ENCODE measurements around the gene AGPAT3. TPM values are rescaled to one million over a fixed set of nuclear protein-coding genes. Genes with fewer than 3 reads are reported as not detected.

AGPAT3 gene
- total RNA-seq, 4 donors from 2014 or later: 31.7 to 35.7 (median 33.0) TPM

- WGBS, 2 donors: 77 to 79% methylated on average over 10 of the region's 10 CpGs
- H3K27ac ChIP-seq: no peak overlapping the region
- TF ChIP-seq CTCF (IDR thresholded peaks at IDR 0.05) (no peak), POLR2A (IDR thresholded peaks at IDR 0.05) (no peak)
Observed at GRCh38 chr21:44018813-44019567, 154.0 kb downstream of the AGPAT3 start.

GRCh38 chr21:44019568-44019958, 154.5 kb downstream of the AGPAT3 start:
- DNase-seq: no peak
- peaks cover 2 to 73% (median 5%) of the 10 kb centered on the region in 3 donors for H3K4me1 ChIP-seq
- H3K4me3 ChIP-seq: no peak overlapping the region
- no peak for TF ChIP-seq POLR2A (IDR thresholded peaks at IDR 0.05)
- no peak for TF ChIP-seq CTCF (IDR thresholded peaks at IDR 0.05)
- intact Hi-C loops (cut with DNase I): loop anchor here (5.0 kb wide), 1 partner anchor 33 kb away; no protein-coding TSS in a partner anchor
- H3K9me3 ChIP-seq: no peaks in the 10 kb centered on the region
- no peaks in the 10 kb centered on the region for H3K36me3 ChIP-seq
- H3K27ac ChIP-seq: no peak overlapping the region
- H3K27me3 ChIP-seq: no peaks in the 10 kb centered on the region
- WGBS, 2 donors: 95 to 96% methylated on average over 4 to 8 of the region's 8 CpGs

More at GRCh38 chr21:44018813-44019567, 154.0 kb downstream of the AGPAT3 start:
- H3K27me3 ChIP-seq: no peaks in the 10 kb centered on the region
- H3K4me3 ChIP-seq: no peak overlapping the region
- H3K36me3 ChIP-seq: no peaks in the 10 kb centered on the region
- no peak for DNase-seq
- intact Hi-C loops (cut with DNase I): loop anchor here (5.0 kb wide), 1 partner anchor 33 kb away; no protein-coding TSS in a partner anchor
- peaks cover 8 to 73% (median 10%) of the 10 kb centered on the region in 3 donors for H3K4me1 ChIP-seq
- no peaks in the 10 kb centered on the region for H3K9me3 ChIP-seq

GRCh38 chr21:44020551-44020950, 155.5 kb downstream of the AGPAT3 start:
- no peak overlapping the region for H3K27ac ChIP-seq
- WGBS, 2 donors: 88 to 90% methylated on average over 4 of the region's 4 CpGs
- TF ChIP-seq CTCF (IDR thresholded peaks at IDR 0.05) (no peak), POLR2A (IDR thresholded peaks at IDR 0.05) (no peak)
- H3K36me3 ChIP-seq: no peaks in the 10 kb centered on the region
- DNase-seq: no peak
- no peaks in the 10 kb centered on the region for H3K27me3 ChIP-seq
- intact Hi-C loops (cut with DNase I): no loop called here
- no peaks in the 10 kb centered on the region for H3K9me3 ChIP-seq
- H3K4me3 ChIP-seq: no peak overlapping the region
- peaks cover 4 to 73% (median 10%) of the 10 kb centered on the region in 3 donors for H3K4me1 ChIP-seq

- H3K27ac ChIP-seq: no peak overlapping the region
- 80 to 85% methylated on average over 1 of the region's 1 CpG for WGBS, 2 donors
- no peaks in the 10 kb centered on the region for H3K9me3 ChIP-seq
- no peaks in the 10 kb centered on the region for H3K27me3 ChIP-seq
- TF ChIP-seq CTCF (IDR thresholded peaks at IDR 0.05) (no peak), POLR2A (IDR thresholded peaks at IDR 0.05) (no peak)
- no peak overlapping the region for H3K4me3 ChIP-seq
- H3K4me1 ChIP-seq: peaks cover 9 to 73% (median 15%) of the 10 kb centered on the region in 3 donors
- DNase-seq: no peak
- no peaks in the 10 kb centered on the region for H3K36me3 ChIP-seq
- intact Hi-C loops (cut with DNase I): no loop called here
Observed at GRCh38 chr21:44021064-44021463, 156.0 kb downstream of the AGPAT3 start.

GRCh38 chr21:44024257-44024656, 159.2 kb downstream of the AGPAT3 start:
- intact Hi-C loops (cut with DNase I): no loop called here
- 42 to 44% methylated on average over 1 of the region's 1 CpG for whole genome bisulfite sequencing, 2 donors
- H3K9me3 ChIP-seq: no peaks in the 10 kb centered on the region
- H3K27ac ChIP-seq: no peak overlapping the region
- no peaks in the 10 kb centered on the region for H3K36me3 ChIP-seq
- no peak overlapping the region for H3K4me3 ChIP-seq
- no peaks in the 10 kb centered on the region for H3K27me3 ChIP-seq
- DNase-seq: no peak
- peaks cover 15 to 55% (median 20%) of the 10 kb centered on the region in 3 donors for H3K4me1 ChIP-seq
- TF ChIP-seq POLR2A (IDR thresholded peaks at IDR 0.05) (no peak), CTCF (IDR thresholded peaks at IDR 0.05) (no peak)

Data from esophagus squamous epithelium (tissue), 5 donors.